Stimulated activated CD4-positive, alpha-beta T cell treated with anti-CD3 and anti-CD28 coated beads, Interleukin-15, amount 100 ng/mL, for 1 hour (primary cell): ENCODE data around the gene REXO1.
A peak's percentile ranks its signal among the peaks of the same experiment; 100 is the strongest.

Experiments
- DNase-seq, 2 donors: peaks; one replicate each; pipeline ENCODE4 v3.0.0-alpha.2; 2020; ENCODE audit warnings: low read depth in 1 of 2, low spot score in 1 of 2

Gene REXO1

DNA sequence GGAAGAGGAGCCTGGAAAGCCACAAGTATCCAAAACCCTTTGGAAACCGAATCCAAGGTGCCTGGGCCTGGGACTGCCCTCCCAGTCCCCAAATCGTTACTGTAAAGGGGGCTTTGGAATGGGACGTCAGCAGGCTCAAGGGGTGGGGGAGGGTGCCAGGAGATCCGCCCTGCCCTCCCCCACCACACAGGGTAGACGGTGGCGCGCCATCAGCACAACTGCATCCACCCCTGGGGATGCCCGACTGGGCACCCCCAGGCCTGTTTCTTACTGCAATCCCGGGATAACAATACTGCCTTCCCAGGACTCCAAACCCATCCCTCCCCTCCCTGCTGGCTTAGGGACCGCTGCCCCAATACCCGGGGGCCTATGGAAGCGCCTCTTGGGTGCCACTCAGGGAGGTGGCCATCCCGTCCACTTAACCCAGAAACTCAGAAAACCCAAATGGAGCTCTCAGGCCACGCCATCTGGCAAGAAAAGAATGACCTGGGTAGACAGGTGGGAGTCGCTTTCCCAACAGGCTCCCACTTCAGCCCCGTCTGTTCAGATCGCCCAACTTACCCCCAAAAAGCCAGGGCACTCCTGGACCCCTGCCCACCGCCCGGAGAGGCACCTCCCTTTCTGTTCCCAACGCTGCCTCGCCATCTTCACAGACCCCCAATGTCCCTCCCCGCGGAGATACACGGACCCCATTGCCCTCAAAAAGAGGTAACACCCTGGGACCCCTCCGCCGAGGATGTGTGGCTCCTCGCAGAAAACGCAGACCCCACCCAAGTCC is 12.7 kb upstream of the REXO1 start:
- DNase-seq = no peak

DNA sequence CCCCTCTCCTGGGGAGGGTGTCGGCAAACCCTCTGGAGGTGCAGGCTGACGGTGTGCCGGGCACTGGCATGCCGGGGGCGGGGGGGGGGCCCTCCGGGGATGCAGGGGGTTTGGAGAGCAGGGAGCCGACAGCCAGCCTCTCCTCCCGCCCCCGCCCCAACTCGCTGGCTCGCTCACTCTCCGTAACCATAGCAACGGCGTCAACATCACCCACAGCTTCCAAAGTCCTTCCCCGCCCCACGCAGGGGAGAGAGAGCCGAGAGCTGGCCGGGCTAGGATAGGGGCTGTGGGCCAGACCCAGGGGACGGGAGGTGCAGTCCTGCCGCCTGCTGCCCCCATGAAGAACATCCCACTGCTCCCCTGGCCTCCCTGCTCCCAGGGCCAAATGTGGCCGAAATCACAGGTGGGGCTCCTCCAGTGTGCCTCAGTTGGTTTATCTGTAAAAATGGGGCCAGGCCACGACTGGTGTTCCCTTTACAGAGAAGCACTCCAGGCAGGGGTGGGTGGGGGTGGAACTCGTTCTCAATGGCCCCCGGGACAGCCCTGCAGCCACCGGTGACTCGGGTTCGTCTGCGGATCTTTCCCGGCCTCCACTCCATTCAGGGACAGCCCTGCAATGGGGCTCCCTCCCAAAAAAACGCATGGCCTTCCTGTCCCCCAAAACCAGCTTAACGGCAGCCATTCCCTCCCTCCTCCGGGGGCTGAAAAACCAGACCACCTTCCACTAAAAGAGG is 11.9 kb upstream of the REXO1 start:
- DNase-seq = no peak

DNA sequence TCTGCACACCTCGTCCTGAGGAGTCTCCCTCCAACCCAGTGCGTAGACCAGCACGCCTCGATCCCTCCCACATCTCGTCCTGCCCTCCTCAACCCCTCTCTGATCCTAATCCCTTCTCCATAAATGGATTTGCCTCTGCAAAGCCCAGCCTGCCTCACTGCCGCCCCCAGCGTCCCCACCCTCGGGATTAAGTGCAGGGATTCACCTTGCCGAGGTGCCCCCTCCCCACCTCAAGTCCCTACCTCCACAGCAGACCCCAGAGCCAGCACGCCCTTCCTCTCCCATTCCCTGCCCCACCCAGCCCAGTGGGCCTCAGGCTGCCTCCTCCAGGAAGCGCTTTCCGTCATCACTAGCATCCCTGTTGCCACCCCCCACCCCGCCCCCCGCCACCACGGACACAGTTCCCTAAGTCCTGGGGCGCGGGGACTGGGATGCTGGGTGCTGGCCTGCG is 11.1 kb upstream of the REXO1 start:
- DNase-seq = no peak

GRCh38 chr19:1858412-1859081 is 10.3 kb upstream of the REXO1 start:
- no peak for DNase-seq

DNA sequence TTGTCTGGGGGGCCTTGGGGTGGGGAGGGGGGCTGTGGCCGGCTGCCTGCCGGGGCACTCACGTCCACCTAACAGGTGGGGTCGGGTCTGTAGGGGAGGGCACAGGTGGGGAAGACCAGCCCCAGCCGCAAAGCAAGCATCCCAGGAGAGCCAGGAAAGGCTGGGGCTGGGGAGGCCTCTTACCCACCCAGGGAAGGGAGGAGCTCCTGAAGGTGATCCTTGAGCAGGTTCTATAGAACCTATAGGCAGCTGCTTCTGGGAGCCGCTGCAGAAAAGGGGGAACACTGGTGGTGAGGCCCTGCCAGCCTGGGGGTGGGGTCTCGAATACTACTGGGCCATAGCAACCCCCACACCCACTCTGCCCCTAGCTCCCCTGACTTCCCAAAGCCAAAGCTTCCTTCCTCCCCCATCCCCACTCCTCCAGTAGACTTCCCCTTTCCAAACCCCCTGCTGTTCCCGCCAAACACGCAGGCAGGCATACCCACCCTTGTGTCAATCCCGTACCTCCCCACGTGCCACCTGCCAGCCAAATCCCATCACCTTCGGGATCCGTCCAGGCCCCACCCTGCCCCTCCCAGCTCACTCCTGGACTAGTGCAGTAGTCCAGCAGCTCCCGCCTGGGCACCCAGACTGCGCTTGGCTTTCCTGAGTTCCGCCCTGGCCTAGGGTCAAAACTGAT is 9.5 kb upstream of the REXO1 start:
- DNase-seq = no peak

DNA sequence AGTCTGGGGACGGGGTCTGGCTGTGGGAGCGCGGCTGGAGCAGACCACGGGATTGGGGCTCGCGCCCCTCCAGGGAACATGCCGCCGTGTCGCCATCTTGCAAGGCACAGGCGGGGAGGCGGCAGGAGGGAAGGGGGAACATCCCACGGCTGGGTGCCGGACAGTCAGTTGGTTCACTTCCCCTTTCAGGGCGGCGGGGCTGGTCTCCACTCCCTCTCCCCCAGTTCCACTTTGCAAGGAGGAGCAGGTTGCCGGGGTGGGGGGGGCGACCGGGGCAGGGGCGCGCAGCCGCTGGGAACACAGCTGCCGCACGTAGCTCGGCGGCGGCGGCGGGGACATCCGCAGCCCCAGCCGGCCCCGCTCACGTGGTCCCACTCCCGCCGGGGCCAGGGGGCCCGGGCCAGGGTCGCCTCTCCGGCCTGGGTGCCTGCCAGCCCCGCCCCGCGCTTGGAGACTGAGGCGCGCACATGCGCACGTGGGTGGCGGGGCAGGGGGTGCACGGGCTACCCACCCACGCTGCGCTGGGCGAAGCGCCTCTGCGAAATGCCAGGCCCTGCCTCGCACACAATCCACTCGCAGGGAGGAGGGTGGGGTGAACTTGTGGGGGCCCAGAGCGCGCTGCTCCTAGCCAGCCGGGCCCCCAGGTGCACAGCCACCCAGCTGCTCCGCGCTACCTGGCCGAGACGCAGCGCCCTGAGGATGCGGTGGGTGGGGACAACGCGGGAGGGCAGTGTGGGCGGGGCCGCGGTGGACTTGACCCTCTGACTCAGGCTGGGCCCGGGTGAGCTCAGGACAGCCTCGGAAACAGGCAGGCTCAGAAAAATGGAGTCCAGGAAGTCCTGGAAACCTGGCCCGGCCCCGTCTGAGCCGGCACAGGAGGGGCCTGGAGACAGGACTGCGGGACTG is 8.7 kb upstream of the REXO1 start:
- DNase-seq = no peak

GRCh38 chr19:1856345-1856697 is 8.0 kb upstream of the REXO1 start:
- DNase-seq = no peak

DNA sequence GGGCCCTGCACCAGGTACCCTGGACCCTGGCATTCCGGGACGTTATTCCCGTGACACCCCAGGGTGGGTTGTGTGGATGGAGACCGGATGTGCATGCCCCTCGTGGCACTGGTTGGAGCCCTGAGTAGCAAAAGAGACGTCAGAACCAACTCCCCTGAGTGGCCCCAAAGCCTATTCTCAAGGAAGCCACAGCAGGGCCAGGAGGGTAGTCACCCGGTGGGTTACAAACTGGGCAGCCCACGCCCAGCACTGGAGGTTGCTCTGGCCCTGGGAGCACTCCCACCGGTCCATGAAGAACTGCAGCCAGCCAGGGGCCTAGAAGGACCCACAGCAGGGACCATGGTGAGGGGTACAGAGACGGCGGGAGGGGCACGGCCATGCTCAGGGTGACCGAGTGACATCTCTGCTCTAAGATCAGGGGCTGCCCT is 7.6 kb upstream of the REXO1 start:
- no peak for DNase-seq

DNA sequence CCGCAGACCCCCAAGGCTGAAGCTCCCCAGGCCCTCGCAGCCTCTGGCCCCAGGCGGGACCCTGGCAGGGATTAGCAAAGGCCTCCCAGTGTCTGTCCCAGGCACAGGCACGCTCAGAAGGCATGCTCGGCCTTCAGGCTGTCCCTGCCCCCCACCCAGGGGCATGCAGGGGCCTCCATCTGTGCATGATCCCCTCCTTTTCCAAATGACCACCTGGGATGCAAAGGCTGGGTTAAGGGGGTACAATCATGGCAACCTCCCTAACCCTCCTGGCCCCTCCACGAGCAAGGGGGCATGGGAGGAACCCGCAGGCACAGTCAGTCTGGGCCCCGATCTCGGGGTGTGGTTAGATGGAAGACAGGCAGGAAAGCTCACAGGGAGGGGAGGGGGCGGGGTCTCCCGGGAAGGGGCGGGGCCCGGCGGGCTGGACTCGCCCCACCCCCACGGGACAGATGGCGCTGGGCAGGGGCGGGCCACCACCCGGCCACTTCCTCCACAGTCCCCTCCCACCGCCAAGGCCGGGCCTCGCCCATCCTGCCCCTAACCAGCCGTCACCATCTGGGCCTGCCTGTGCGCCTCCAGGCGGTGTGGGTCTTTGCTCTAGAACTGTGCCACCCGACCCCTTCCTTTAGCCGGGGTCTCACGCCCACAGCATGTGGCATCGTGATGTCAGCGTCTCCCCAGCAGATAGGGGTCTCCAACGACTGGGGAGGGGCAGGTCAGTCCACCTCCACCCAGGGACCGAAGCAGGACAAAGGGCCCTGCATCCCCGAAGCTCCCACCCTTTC is 7.0 kb upstream of the REXO1 start:
- DNase-seq = peak; percentile 50 to 65

DNA sequence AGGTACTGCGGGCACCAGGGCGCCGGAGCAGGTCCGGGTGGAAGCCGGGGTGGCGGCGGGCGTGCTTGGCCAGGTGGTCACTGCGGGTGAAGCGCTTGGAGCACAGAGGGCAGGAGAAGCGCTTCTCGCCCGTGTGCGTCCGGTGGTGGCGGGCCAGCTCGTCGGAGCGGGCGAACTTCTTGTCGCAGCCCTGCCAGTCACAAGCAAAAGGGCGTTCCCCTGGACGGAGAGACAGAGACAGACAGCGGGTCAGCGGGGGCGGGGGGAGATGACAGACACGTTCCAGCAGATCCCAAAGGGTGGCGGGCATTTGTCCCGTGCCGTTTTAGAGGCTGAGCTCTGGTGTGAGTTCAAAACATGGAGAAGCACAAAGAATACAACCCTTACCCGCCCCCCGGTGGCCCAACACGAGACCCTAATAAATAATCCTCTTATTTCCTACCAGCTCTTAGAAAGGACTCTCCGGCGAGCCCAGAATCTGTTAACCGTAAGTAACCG is 6.3 kb upstream of the REXO1 start:
- no peak for DNase-seq

DNA sequence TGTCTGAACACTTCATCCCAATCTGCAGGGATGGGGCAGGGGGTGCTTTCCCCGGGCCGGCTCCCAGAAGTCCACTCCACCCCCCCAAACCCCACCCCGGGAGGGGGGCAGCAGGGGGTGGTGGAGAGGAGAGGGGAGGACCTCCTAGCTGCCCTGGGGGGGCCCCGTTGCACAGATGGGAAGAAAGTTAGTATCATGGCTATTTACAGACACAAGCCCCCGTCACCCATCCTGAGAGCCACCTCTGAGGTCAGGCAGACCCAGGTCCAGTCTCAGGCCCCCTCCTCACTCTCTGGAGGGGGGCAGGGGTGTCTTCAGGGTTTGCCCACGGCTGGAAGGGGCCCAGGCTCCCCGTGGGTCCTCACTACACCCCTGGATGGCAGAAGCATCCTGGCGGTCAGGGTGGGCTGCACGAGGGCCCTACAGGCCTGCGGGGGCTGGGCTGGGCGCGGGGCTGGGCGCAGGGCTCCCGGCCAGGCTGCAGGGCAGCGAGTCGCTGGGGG is 5.8 kb upstream of the REXO1 start:
- no peak for DNase-seq

DNA sequence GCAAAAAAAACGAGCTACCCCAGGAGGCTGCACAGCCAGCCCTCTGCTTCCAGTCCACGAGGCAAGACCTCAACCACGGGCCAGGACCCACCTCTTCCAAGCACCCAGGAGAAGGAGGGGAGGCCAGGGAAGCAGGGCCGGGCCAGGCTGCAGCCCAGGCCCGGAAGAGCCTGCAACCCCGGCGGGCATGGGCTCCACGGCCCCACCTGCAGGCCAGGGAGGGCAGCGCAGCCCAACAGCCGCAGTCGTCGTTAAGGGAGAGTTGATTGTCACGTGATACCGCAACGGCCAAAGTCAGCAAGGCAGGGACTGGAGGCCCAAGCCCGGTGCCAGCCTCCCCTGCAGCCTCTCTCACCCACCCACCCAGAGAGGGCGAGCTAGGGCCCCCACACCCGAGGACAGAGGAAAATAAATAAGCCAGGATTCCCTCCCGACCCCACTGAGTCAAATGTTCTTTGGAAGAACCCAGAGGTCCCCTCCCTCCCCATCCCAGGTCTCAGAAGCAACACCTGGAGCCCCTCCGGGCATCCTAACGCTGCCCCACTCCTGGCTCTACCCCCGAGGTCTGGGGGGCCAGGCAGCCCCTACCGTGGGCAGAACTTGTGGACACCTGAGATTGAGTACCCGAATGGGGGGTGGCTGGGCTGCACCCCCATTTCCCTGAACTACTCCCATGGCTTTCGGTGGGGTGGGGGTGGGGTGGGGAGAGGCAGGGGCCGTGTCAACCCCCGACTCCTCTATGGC is 5.2 kb upstream of the REXO1 start:
- DNase-seq = peak; percentile 65 to 77

GRCh38 chr19:1852581-1853128 is 4.4 kb upstream of the REXO1 start:
- DNase-seq = no peak

GRCh38 chr19:1851654-1852580 is 3.6 kb upstream of the REXO1 start:
- peak in 1 of 2 donors; percentile 56 for DNase-seq

- DNase-seq = no peak
Measured at GRCh38 chr19:1850809-1851653, 2.7 kb upstream of the REXO1 start.

DNA sequence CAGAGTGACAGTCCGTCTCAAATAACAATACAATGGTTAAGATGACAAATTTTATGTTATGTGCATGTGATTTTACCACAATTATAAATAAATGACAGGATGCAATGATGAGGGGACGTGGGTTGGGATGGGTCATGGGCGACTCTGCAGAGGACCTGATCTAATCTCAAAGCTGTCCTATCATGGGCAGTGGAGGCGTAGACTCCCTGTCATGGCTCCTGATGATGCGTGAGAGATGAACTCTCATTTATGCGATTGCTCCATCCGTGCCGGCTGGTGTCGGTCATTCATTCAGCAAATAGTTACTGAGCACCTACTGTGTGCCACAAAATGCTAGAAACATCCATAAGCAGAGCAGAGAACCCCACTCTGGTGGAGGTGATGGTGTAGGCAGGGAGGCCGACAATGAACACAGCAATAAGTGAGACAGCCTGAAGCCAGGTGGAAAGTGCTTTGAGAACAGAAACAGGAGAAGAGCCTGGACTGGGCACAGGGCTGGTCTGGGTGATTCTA is 1.7 kb upstream of the REXO1 start:
- DNase-seq = no peak
